OCI-LY7 (cell line): ENCODE data around the gene TEK. TPM values are rescaled to one million over a fixed set of nuclear protein-coding genes. Genes with fewer than 3 reads are reported as not detected.
A peak's percentile ranks its signal among the peaks of the same experiment; 100 is the strongest.
"Not testable (repeated sequence)": the region's sequence is repeated elsewhere in the genome, so short reads cannot be mapped to it uniquely, and the experiment has no call there.

Experiments used
- BruUV-seq: library from RNA; stranded (reverse); fragments of 400-500 nt; replicated peaks from 2 replicates; lab custom pipeline; 2021; lab: Mats Ljungman, UMichigan
- CTCF ChIA-PET: fragments of 300-600 bp; sonication (Branson Sonifier 250); formaldehyde crosslinking; loops from one replicate; lab custom pipeline; 2022; ENCODE audit warnings: antibody characterized with exemption; ENCODE audit not compliant: unreplicated experiment; lab: Charles Lee
- POLR2A ChIA-PET: fragments of 300-600 bp; sonication (Branson Sonifier 250); formaldehyde crosslinking; loops from one replicate; lab custom pipeline; 2022; ENCODE audit warnings: antibody characterized with exemption; lab: Charles Lee
- DNase-seq: peaks from one replicate; pipeline ENCODE4 v3.0.0-alpha.2; 2015; ENCODE audit warnings: low spot score
- H2AFZ ChIP-seq: fragments of 200-600 bp; sonication (generic), shearing (Covaris generic); 2 replicates; pipeline ENCODE4 v1.6.1; 2014; ENCODE audit warnings: mild to moderate bottlenecking, antibody characterized with exemption, low read length, moderate library complexity
- H3K27ac ChIP-seq: fragments of 200-600 bp; sonication (generic); 2 replicates; pipeline ENCODE4 v1.5.1; 2014; ENCODE audit warnings: mixed run types, low read depth, mild to moderate bottlenecking, moderate library complexity, low read length, inconsistent platforms; ENCODE audit not compliant: poor library complexity, severe bottlenecking
- H3K36me3 ChIP-seq: fragments of 200-600 bp; sonication (generic); 2 replicates; pipeline ENCODE4 v1.6.1; 2014; ENCODE audit warnings: mild to moderate bottlenecking, antibody characterized with exemption, low read length, moderate library complexity, mixed read lengths; ENCODE audit not compliant: insufficient read depth
- H3K4me1 ChIP-seq: fragments of 200-600 bp; sonication (generic); 2 replicates; pipeline ENCODE4 v1.5.1; 2014; ENCODE audit warnings: mild to moderate bottlenecking, low read length; ENCODE audit not compliant: insufficient read depth, poor library complexity, severe bottlenecking
- H3K4me2 ChIP-seq: fragments of 200-600 bp; sonication (generic); 2 replicates; pipeline ENCODE4 v1.6.1; 2014; ENCODE audit warnings: mild to moderate bottlenecking, low read length
- H3K4me3 ChIP-seq: fragments of 200-600 bp; sonication (generic); 2 replicates; pipeline ENCODE4 v1.5.1; 2014; ENCODE audit warnings: mild to moderate bottlenecking, low read depth, low read length; ENCODE audit not compliant: poor library complexity, severe bottlenecking
- H3K79me2 ChIP-seq: fragments of 200-600 bp; sonication (generic); 2 replicates; pipeline ENCODE4 v1.6.1; 2016; ENCODE audit warnings: low read depth, mild to moderate bottlenecking, low read length, moderate library complexity, mixed read lengths; ENCODE audit not compliant: insufficient read depth
- H3K9me2 ChIP-seq: fragments of 200-600 bp; sonication (generic); 2 replicates; pipeline ENCODE4 v1.6.1; 2016; ENCODE audit warnings: mild to moderate bottlenecking, low read length, mixed read lengths; ENCODE audit not compliant: insufficient read depth
- H3K9me3 ChIP-seq: fragments of 200-600 bp; sonication (generic); 2 replicates; pipeline ENCODE4 v1.6.1; 2014; ENCODE audit warnings: mild to moderate bottlenecking, mixed run types, low read length, mixed read lengths
- H4K20me1 ChIP-seq: fragments of 200-600 bp; sonication (generic); 2 replicates; pipeline ENCODE4 v1.6.1; 2014; ENCODE audit warnings: mild to moderate bottlenecking, antibody characterized with exemption, low read length, moderate library complexity, mixed read lengths; ENCODE audit not compliant: insufficient read depth
- EZH2phosphoT487 ChIP-seq: fragments of 200-600 bp; sonication (generic); IDR thresholded peaks from 2 replicates; pipeline ENCODE4 v1.6.1; 2018; ENCODE audit warnings: low read depth, borderline replicate concordance, mild to moderate bottlenecking, mixed run types, antibody characterized with exemption, low read length, moderate library complexity, mixed read lengths
- intact Hi-C: fragments of 100-400 bp; cut with micrococcal nuclease; formaldehyde crosslinking; loops from one replicate; pipeline ENCODE4 v1.10.0; 2022; ENCODE audit not compliant: unreplicated experiment
- total RNA-seq, 2 experiments: library from RNA; depleted of rRNA in 1 of 2; stranded (reverse); fragments of >200 nt in 1 of 2; shearing (Covaris generic) in 1 of 2; gene quantifications; 2 replicates each; pipeline ENCODE4 v1.2.3, GENCODE V29; 2014 to 2022
- TF ChIP-seq, protein P1 (sequence below): fragments of 200-600 bp; sonication (generic); conservative IDR thresholded peaks from 2 replicates; pipeline ENCODE4 v1.5.1; 2014; ENCODE audit warnings: mild to moderate bottlenecking, antibody characterized with exemption, low read length, moderate library complexity, mixed read lengths

TEK gene
- total RNA-seq, 2 experiments from 2014 or later = not detected

DNA sequence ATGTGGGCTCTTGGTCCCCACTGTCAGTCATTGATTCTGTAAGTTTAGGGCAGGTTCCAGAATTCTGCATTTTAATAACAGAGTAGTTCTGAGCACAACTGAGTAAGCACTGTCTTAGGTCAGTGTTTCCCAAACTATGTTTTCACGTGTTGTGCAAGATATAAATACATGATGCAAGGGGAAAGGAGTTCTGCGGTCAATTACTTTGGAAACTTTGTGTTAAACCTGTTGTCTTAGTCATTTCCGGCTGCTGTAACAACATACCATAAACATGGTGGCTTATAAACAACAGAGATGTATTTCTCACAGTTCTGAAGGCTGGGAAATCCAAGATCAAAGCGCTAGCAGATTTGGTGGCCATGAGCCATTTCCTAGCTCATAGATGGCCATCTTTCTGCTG, 118.2 kb downstream of the TEK start:
- Histone ChIP-seq H3K4me2 (no peak overlapping the region), H3K27ac (no peak overlapping the region), H3K79me2 (no peaks in the 10 kb centered on the region), H3K4me1 (no peaks in the 10 kb centered on the region), H4K20me1 (no peaks in the 10 kb centered on the region), H3K36me3 (no peaks in the 10 kb centered on the region), H3K9me3 (no peaks in the 10 kb centered on the region), H3K4me3 (no peak overlapping the region), H2AFZ (no peak overlapping the region), H3K9me2 (no peaks in the 10 kb centered on the region)
- ChIA-PET POLR2A (no interaction called here), CTCF (no interaction called here)
- TF ChIP-seq EZH2phosphoT487 = no peak
- TF ChIP-seq, protein P1, sequence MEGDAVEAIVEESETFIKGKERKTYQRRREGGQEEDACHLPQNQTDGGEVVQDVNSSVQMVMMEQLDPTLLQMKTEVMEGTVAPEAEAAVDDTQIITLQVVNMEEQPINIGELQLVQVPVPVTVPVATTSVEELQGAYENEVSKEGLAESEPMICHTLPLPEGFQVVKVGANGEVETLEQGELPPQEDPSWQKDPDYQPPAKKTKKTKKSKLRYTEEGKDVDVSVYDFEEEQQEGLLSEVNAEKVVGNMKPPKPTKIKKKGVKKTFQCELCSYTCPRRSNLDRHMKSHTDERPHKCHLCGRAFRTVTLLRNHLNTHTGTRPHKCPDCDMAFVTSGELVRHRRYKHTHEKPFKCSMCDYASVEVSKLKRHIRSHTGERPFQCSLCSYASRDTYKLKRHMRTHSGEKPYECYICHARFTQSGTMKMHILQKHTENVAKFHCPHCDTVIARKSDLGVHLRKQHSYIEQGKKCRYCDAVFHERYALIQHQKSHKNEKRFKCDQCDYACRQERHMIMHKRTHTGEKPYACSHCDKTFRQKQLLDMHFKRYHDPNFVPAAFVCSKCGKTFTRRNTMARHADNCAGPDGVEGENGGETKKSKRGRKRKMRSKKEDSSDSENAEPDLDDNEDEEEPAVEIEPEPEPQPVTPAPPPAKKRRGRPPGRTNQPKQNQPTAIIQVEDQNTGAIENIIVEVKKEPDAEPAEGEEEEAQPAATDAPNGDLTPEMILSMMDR = no peak
- no TSS peak for BruUV-seq
- DNase-seq = no peak
- intact Hi-C loops = no loop called here

DNA sequence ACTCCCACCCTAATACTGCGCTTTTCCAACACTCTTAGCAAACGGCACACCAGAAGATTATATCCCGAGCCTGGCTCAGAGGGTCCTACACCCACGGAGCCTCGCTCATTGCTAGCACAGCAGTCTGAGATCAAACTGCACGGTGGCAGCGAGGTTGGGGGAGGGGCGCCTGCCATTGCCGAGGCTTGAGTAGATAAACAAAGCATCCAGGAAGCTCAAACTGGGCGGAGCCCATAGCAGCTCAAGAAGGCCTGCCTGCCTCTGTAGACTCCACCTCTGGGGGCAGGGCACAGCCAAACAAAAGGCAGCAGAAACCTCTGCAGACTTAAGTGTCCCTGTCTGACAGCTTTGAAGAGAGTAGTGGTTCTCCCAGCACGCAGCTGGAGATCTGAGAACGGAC, 130.6 kb downstream of the TEK start:
- H3K79me2 ChIP-seq, BruUV-seq, H3K4me3 ChIP-seq, H3K36me3 ChIP-seq, intact Hi-C loops, H3K9me2 ChIP-seq, H3K4me1 ChIP-seq, CTCF ChIA-PET, H3K9me3 ChIP-seq, H4K20me1 ChIP-seq, H3K27ac ChIP-seq, POLR2A ChIA-PET, H3K4me2 ChIP-seq: not testable (repeated sequence)
- DNase-seq = peak; percentile 25
- H2AFZ ChIP-seq = 0 out of 2 replicates have a peak overlapping the region, but pooled peaks have one; percentile 19

DNA sequence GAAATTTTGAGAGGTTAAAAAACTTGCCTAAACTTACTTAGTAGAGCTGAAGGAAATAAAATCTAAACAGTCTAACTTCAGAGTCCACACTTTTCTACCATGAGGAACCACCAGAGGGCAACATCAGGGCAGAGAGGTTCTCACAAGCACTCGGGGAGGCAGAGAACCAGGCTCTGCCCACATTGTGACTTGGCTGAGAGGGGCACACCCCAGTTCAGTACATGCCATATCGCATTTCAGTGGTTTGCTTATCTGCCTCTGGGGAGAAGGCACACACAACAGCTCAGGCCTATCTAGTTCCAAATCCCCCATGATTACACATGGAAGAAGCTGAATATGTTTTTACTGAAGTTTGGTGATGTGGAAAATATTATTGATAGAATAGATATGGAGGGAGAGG, 138.7 kb downstream of the TEK start:
- no TSS peak for BruUV-seq
- peak; percentile 23 for DNase-seq
- H2AFZ ChIP-seq = no peak overlapping the region
- no peaks in the 10 kb centered on the region for H3K36me3 ChIP-seq
- ChIA-PET POLR2A (no interaction called here), CTCF (no interaction called here)
- H3K4me2 ChIP-seq = no peak overlapping the region
- no peak overlapping the region for H3K27ac ChIP-seq
- H3K79me2 ChIP-seq = no peaks in the 10 kb centered on the region
- no peak overlapping the region for H3K4me3 ChIP-seq
- no peaks in the 10 kb centered on the region for H3K9me2 ChIP-seq
- no peaks in the 10 kb centered on the region for H4K20me1 ChIP-seq
- H3K4me1 ChIP-seq = no peaks in the 10 kb centered on the region
- no peak for TF ChIP-seq EZH2phosphoT487
- TF ChIP-seq, protein P1 = peak; percentile 78
- intact Hi-C loops = no loop called here
- H3K9me3 ChIP-seq = no peaks in the 10 kb centered on the region
